HFFc6 (cell line): ENCODE results near the gene VSTM1. TPM values are rescaled to one million over a fixed set of nuclear protein-coding genes. Genes with fewer than 3 reads are reported as not detected.

ENCODE experiments used
- DNase-seq: peaks from one replicate; pipeline ENCODE4 v3.0.0-alpha.2; 2018
- H3K27ac Mint-ChIP-seq: 2 replicates; pipeline ENCODE4 v1.8.0; 2020; ENCODE audit warnings: mild to moderate bottlenecking, mixed read lengths
- H3K27me3 Mint-ChIP-seq: 2 replicates; pipeline ENCODE4 v1.8.0; 2021; ENCODE audit warnings: mild to moderate bottlenecking, moderate library complexity, mixed read lengths; ENCODE audit not compliant: insufficient read depth
- H3K36me3 Mint-ChIP-seq: 2 replicates; pipeline ENCODE4 v1.8.0; 2021; ENCODE audit warnings: low read depth, mixed read lengths
- H3K4me1 Mint-ChIP-seq: 2 replicates; pipeline ENCODE4 v1.8.0; 2020; ENCODE audit warnings: low read depth, mixed read lengths
- H3K4me3 Mint-ChIP-seq: 2 replicates; pipeline ENCODE4 v1.8.0; 2020; ENCODE audit warnings: mild to moderate bottlenecking, moderate library complexity, mixed read lengths
- H3K9me3 Mint-ChIP-seq: 2 replicates; pipeline ENCODE4 v1.8.0; 2020; ENCODE audit warnings: mild to moderate bottlenecking, mixed read lengths
- CTCF ChIP-seq: fragments of 200-600 bp; sonication (generic); IDR thresholded peaks from 2 replicates; pipeline ENCODE4 v1.5.0; 2021; ENCODE audit warnings: antibody characterized with exemption, mild to moderate bottlenecking
- total RNA-seq, 6 experiments: library from RNA; stranded (reverse); fragmentation: NEBNext Ultra II Directional; extraction: Animal tissue kit (Norgen Biotek cat#: 25700); gene quantifications; 2 replicates in 1 of 6; 3 replicates in 5 of 6; pipeline ENCODE4 v1.2.3, GENCODE V29; 2021

The VSTM1 gene
- total RNA-seq, 6 experiments from 2014 or later, result 1.5 to 2.0 (median 1.8) TPM; not detected in 2

GRCh38 chr19:54084410-54084809 lies 20.7 kb upstream of the VSTM1 start:
- peaks cover 12% of the 10 kb centered on the region for H3K27me3 Mint-ChIP-seq
- peaks cover 29% of the 10 kb centered on the region for H3K9me3 Mint-ChIP-seq
- H3K4me1 Mint-ChIP-seq, result no peaks in the 10 kb centered on the region
- no peak overlapping the region for H3K4me3 Mint-ChIP-seq
- H3K36me3 Mint-ChIP-seq, result peaks cover 4% of the 10 kb centered on the region
- no peak for DNase-seq
- no peak overlapping the region for H3K27ac Mint-ChIP-seq
- no peak for TF ChIP-seq CTCF

GRCh38 chr19:54081032-54081431 lies 17.3 kb upstream of the VSTM1 start, which contains the start of gene TARM1:
TARM1 (minus strand) TSS chr19:54081365; CDS start chr19:54081340, 25 bp downstream.
- no peak for DNase-seq
- H3K27ac Mint-ChIP-seq, result no peak within 1 kb of the TSS
- H3K4me1 Mint-ChIP-seq, result no peaks in the 10 kb centered on the region
- H3K4me3 Mint-ChIP-seq, result no peak within 1 kb of the TSS
- H3K36me3 Mint-ChIP-seq, result peaks cover 4% of the 10 kb centered on the region
- TF ChIP-seq CTCF, result no peak
- peaks cover 7% of the 10 kb centered on the region for H3K27me3 Mint-ChIP-seq
- H3K9me3 Mint-ChIP-seq, result peaks cover 31% of the 10 kb centered on the region

- no peaks in the 10 kb centered on the region for H3K36me3 Mint-ChIP-seq
- no peak overlapping the region for H3K27ac Mint-ChIP-seq
- TF ChIP-seq CTCF, result no peak
- no peak overlapping the region for H3K4me3 Mint-ChIP-seq
- H3K9me3 Mint-ChIP-seq, result peaks cover 23% of the 10 kb centered on the region
- H3K4me1 Mint-ChIP-seq, result no peaks in the 10 kb centered on the region
- DNase-seq, result no peak
- peaks cover 14% of the 10 kb centered on the region for H3K27me3 Mint-ChIP-seq
These were observed 13.6 kb upstream of the VSTM1 start for GRCh38 chr19:54077334-54077733.

- no peak for TF ChIP-seq CTCF
- Mint-ChIP-seq H3K36me3 (no peaks in the 10 kb centered on the region), H3K27me3 (peaks cover 15% of the 10 kb centered on the region), H3K4me3 (no peak overlapping the region), H3K27ac (no peak overlapping the region), H3K4me1 (no peaks in the 10 kb centered on the region), H3K9me3 (peaks cover 7% of the 10 kb centered on the region)
- DNase-seq, result no peak
These were observed 11.2 kb upstream of the VSTM1 start for GRCh38 chr19:54074851-54075250.

- no peak overlapping the region for H3K4me3 Mint-ChIP-seq
- no peak for TF ChIP-seq CTCF
- DNase-seq, result no peak
- H3K36me3 Mint-ChIP-seq, result no peaks in the 10 kb centered on the region
- peaks cover 11% of the 10 kb centered on the region for H3K9me3 Mint-ChIP-seq
- peaks cover 10% of the 10 kb centered on the region for H3K27me3 Mint-ChIP-seq
- H3K4me1 Mint-ChIP-seq, result no peaks in the 10 kb centered on the region
- H3K27ac Mint-ChIP-seq, result no peak overlapping the region
These were observed 10.1 kb upstream of the VSTM1 start for GRCh38 chr19:54073829-54074228.

GRCh38 chr19:54069470-54069869 lies 5.8 kb upstream of the VSTM1 start:
- Mint-ChIP-seq H3K4me3 (no peak overlapping the region), H3K27me3 (peaks cover 21% of the 10 kb centered on the region), H3K9me3 (peaks cover 12% of the 10 kb centered on the region), H3K27ac (no peak overlapping the region), H3K4me1 (no peaks in the 10 kb centered on the region), H3K36me3 (no peaks in the 10 kb centered on the region)
- TF ChIP-seq CTCF, result no peak
- no peak for DNase-seq
